ENCODE measurements around the gene PLEKHG4.

DNA sequence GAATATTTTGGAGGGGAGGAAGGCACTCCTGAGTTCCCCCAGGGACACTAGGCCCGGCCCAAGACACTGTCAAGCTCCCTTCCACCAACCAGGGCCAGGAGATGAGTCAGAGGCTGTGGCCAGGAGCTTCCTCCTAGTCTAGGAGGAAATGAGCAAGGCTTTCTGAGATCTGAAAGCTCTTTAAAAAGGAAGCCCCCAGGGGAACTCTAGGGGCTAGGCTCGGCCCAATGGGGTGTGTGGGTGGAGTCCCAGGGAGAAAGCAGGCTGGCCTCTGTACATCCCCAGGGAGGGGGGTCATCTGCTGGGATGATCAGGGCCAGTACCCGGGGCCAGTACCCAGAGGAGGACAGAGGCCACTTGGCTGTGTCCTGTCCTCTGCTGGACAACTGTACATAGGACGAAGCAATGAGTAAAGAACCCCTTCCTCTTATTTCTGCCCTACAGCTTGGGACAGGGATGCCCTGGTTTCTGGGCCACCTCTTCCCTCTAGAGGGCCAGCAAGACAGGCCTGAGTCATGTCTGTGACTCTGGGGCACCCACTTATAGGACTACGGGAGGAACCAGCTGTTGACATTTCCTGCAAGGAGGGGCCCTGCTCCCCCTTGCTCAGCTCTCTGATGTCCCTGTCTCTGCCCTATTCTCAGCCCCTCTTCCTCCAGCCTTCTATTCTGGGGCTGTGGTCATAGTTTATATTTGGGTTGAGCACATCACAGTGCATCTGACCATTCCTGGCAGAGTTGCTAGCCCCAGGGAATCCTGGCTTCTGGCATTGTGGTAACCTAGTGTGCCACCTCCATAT, 34.7 kb upstream of the PLEKHG4 start:
- TF ChIP-seq EZH2 (IDR thresholded peaks at IDR 0.05) = no peak
- TF ChIP-seq RAD21 (IDR thresholded peaks at IDR 0.05; ENCODE audit: low read depth) = no peak
- no peak for TF ChIP-seq CTCF (IDR thresholded peaks at IDR 0.05 in 2 of 3, conservative IDR thresholded peaks at IDR 0.05 in 1 of 3; ENCODE audit: borderline replicate concordance in 1 of 3, insufficient read depth in 1 of 3, low read depth in 2 of 3, low read length in 2 of 3)
- TF ChIP-seq ATF3 (IDR thresholded peaks at IDR 0.05) = no peak
- TF ChIP-seq, protein P1, sequence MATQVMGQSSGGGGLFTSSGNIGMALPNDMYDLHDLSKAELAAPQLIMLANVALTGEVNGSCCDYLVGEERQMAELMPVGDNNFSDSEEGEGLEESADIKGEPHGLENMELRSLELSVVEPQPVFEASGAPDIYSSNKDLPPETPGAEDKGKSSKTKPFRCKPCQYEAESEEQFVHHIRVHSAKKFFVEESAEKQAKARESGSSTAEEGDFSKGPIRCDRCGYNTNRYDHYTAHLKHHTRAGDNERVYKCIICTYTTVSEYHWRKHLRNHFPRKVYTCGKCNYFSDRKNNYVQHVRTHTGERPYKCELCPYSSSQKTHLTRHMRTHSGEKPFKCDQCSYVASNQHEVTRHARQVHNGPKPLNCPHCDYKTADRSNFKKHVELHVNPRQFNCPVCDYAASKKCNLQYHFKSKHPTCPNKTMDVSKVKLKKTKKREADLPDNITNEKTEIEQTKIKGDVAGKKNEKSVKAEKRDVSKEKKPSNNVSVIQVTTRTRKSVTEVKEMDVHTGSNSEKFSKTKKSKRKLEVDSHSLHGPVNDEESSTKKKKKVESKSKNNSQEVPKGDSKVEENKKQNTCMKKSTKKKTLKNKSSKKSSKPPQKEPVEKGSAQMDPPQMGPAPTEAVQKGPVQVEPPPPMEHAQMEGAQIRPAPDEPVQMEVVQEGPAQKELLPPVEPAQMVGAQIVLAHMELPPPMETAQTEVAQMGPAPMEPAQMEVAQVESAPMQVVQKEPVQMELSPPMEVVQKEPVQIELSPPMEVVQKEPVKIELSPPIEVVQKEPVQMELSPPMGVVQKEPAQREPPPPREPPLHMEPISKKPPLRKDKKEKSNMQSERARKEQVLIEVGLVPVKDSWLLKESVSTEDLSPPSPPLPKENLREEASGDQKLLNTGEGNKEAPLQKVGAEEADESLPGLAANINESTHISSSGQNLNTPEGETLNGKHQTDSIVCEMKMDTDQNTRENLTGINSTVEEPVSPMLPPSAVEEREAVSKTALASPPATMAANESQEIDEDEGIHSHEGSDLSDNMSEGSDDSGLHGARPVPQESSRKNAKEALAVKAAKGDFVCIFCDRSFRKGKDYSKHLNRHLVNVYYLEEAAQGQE (IDR thresholded peaks at IDR 0.05; ENCODE audit: low read depth) = no peak
- TF ChIP-seq YY1 (IDR thresholded peaks at IDR 0.05; ENCODE audit: extremely low read depth, insufficient replicate concordance, low read depth, low read length) = peak; percentile 72
- no peak for TF ChIP-seq ZNF274 (IDR thresholded peaks at IDR 0.05; ENCODE audit: low read depth, low read length)
- TF ChIP-seq SIN3A (IDR thresholded peaks at IDR 0.05; ENCODE audit: low read depth) = no peak
- TF ChIP-seq POLR2A (IDR thresholded peaks at IDR 0.05; ENCODE audit: borderline replicate concordance, extremely low read depth, insufficient read depth, insufficient read length) = no peak
- no peak for TF ChIP-seq ZFX (IDR thresholded peaks at IDR 0.05)
- TF ChIP-seq ELF1 (IDR thresholded peaks at IDR 0.05; ENCODE audit: borderline replicate concordance, low read depth) = no peak
- TF ChIP-seq JUND (IDR thresholded peaks at IDR 0.05) = no peak
- no peak for TF ChIP-seq TCF7L2 (IDR thresholded peaks at IDR 0.05; ENCODE audit: borderline replicate concordance, extremely low read depth, insufficient read depth, insufficient read length)

Data from HCT116 (cell line).